GM19395 (cell line): ENCODE measurements around the gene ARMC2.
"Not testable (repeated sequence)": the region's sequence is repeated elsewhere in the genome, so short reads cannot be mapped to it uniquely, and the experiment has no call there.

Experiments used
- ATAC-seq: cut with Tn5 transposase; IDR thresholded peaks from one replicate; pipeline ENCODE4 v1.9.1; 2021; ENCODE audit warnings: mild to moderate bottlenecking, moderate library complexity; ENCODE audit not compliant: unreplicated experiment

ARMC2 gene

GRCh38 chr6:108835218-108835850 lies 12.9 kb upstream of the ARMC2 start:
- peak; percentile 82 for ATAC-seq

- no peak for ATAC-seq
These were observed 12.2 kb upstream of the ARMC2 start for GRCh38 chr6:108836061-108836460.

DNA sequence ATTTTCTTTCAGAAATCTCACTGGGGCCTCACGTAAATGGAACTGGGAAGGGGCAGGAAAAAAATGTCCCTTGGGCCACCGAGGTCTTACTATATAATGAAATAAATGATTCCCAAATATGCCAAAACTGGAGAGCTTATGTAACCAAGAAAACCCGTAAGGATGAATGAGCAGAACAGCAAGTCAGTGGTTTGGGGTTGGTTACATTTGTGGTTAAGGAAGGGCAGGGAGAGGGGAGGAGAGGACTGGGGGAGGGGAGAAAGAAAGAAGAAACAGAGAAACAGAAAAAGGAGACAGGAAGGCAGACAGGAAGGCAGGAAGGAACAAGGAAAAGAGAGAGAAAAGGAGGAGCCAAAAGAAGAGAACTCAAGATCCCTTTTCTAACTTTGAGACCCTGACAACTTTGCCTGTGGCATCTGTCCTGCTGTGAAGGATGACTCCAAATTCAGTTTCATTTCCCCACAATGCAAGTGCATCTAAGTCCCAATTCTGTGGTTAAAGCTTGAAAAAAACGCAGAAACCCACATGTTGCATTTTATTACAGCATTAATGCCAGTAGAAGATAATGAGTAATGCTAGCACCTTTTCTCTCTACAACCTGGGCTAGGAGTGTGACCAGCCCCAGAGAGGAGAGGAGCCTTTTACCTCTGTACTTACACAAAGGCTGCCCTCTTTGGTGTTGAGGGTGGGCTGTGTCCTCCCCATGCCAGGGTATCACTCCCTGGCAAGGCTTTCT lies 10.8 kb upstream of the ARMC2 start:
- no peak for ATAC-seq

GRCh38 chr6:108838101-108838717 lies 10.0 kb upstream of the ARMC2 start:
- no peak for ATAC-seq

DNA sequence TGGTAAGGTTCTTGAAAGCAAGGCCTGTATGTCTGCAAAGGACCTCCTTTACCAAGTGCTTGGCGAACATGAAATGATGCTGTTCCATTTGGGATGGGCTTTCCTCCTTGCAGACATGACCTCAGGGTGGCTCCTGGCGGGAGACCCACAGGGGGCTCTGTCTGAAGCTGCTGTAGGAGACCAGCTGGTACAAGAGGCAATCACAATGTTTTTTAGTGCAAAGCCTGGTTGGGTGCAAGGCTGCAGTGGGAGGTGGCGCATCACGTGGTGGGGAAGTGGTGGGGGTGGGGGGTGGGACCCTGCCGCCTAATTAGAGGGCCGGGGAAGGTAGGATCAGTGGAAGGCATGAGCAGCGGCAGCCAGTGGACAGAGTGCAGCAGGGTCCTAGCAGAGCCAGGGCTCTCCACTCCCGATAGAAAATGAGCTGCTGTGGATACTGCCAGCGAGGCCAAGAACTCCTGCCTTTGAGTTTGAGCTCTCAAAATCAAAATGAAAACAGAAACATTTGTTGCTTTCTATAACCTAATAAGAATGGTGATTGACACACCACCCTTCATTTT lies 9.1 kb upstream of the ARMC2 start:
- ATAC-seq: no peak

DNA sequence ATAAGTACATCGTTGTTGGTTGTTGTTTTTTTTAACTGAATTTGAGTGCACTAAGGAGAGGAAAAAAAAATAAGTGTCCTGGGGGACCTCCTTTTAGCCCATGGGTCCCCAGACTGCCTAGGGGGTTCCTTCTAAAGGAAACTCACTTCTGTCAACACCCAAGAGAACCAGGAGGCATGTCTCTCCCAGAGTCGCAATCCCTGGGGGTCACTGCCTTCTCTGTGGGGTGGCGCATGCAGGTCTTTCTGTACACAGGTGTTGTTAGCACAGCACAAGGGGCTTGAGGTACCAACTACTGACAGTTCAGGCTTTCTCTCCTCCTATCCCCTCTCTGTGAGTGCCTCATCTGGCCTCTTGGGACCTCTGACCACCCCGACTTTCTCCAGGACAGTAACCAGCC lies 7.3 kb upstream of the ARMC2 start:
- no peak for ATAC-seq

GRCh38 chr6:108841377-108841855 lies 6.8 kb upstream of the ARMC2 start:
- no peak for ATAC-seq

DNA sequence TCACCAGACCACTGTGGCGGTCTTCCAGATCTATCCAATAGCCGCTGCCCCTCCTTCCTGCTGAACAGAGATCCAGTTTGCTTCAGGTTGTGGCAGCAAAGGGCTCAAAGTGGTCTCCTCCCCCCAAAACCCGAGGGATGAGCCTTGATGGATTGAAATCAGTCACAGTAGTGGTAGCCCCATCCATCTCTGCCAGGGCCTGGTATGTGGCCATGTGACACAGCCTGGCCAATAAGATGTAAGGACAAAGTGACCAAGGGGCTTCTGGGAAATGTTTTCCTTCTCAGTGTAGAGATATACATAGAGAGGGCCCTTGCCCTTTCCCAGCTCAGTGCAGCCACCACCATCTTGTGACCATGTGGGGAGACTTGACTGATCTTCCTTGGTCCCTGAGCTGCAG lies 4.1 kb upstream of the ARMC2 start:
- ATAC-seq: no peak

GRCh38 chr6:108845145-108845544 lies 3.1 kb upstream of the ARMC2 start:
- no peak for ATAC-seq

- no peak for ATAC-seq
These were observed 2.1 kb upstream of the ARMC2 start for GRCh38 chr6:108846101-108846500.

DNA sequence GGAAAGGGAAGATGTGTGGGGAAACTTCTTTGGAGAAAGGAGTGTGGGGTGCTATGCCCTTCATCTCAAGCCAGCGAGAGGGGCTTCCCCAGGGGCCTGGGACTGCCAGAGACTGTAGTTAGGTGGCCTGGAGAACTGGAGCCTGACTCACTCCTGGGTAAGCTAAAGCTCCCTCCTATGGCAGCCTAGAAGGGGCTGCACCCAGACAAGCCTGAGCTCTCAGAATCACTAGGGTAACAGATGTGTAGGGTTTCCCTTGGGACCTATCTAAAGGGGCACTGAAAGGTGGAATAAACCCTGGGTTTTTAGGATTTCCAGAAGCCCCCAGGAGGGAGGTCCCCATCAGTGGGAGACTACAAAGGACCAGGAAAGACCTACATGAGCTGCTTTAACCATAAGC lies 1.6 kb upstream of the ARMC2 start:
- no peak for ATAC-seq

GRCh38 chr6:108847738-108848115 lies 495 bp upstream of the ARMC2 start:
- no peak for ATAC-seq

DNA sequence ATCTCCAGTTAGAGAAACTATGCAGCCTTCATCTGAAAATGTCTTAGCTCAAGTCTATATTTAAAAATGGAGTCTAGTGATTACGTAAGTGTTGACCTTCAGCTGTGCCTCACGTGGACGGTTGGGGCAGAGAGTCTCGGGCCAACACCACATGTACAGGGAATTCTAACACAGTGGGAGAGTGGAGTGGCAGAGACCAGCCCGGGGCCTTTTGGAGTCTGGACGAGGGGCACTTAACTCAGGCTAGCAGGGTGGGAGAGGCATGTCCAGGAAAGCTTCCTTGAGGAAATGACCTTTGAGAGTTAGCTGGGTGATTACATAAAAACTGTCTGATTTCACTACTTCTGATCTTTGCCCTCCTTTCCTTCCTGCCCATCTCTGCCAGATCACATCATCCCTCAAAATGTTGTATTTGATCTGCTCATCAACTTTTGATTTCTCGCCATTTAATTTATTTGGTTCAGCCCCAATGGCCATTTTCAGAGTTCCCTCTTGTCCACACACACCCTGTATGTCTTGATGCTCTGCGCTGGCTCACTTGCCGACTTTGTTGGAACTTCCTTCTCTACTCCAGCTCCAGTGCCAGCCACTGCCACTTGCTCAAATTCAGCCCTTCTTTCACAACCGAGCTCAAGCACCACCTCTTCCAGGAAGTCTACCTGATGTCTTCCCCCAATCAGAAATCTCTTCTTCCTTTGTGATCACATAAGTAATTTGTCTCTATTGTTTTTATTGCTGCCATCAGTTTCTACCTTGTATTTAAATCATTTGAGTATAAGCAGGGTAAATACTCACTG lies 2.6 kb downstream of the ARMC2 start:
- no peak for ATAC-seq

- ATAC-seq: no peak
These were observed 3.5 kb downstream of the ARMC2 start for GRCh38 chr6:108851756-108852155.

DNA sequence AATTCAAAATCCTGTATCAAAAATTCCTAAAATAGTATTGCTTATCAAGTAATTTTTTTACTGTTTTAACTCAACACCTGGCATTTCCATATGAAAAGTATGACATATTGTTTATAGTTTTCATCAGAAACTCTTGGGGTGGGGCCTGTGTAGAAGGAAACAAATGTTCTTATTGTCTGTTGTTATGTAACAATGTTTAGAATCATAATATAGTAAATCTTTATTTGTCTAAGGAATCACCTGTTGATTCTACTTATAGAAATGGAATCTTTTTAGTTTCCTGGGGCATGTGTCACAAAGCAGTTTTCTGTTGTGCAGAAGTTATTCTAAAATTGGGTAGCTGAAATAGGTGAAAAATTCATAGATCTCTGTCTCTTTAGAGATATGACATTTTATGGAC lies 4.9 kb downstream of the ARMC2 start:
- ATAC-seq: no peak

GRCh38 chr6:108862479-108863191 lies 14.4 kb downstream of the ARMC2 start:
- no peak for ATAC-seq

DNA sequence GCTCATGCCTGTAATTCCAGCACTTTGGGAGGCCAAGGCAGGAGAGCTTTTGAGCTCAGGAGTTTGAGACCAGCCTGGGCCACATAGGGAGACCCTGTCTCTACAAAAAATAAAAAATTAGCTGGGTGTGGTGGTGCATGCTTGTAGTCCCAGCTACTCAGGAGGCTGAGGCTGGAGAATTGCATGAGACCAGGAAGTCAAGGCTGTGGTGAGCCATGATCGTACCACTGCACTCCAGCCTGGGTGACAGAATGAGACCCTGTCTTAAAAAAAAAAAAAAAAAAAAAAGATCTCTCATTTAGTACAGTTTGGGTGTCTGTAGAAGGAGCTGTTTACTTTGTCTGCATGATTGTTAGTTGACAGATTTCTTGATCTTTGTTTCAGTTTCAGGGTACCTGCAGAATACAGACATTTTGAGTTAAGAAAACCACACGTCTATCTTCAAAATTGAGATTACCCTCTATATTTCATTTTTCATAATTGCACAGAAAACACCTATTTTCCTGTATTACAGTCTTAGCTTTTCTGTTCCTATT lies 17.6 kb downstream of the ARMC2 start:
- not testable (repeated sequence) for ATAC-seq

DNA sequence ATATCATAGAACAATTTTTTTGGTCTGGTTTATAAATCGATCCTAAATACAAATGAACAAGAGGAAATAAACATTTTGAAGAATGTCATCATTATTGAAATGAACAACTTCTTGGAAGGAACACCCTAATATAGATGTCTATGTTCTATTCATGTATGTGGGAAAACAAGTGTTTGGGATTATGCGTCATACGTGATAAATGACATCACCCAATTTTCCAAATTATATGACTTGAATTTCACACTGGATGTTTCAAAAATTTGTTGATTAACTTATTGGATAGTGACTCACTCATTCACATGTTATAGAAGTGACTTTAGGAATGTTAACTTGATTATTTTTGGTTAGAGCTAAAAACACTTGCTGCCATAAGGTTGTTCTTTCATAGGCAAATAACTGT lies 18.6 kb downstream of the ARMC2 start:
- no peak for ATAC-seq

GRCh38 chr6:108868647-108869046 lies 20.4 kb downstream of the ARMC2 start:
- no peak for ATAC-seq

- ATAC-seq: no peak
These were observed 21.7 kb downstream of the ARMC2 start for GRCh38 chr6:108869876-108870275.
